H1 (cell line): ENCODE data around the gene ZBTB7A. TPM values are rescaled to one million over a fixed set of nuclear protein-coding genes. Genes with fewer than 3 reads are reported as not detected.

ENCODE experiments used
- CTCF ChIA-PET: fragments of 300-600 bp; sonication (Branson Sonifier 250); formaldehyde crosslinking; loops from one replicate; lab custom pipeline; 2021; ENCODE audit not compliant: partially characterized antibody; lab: Charles Lee
- POLR2A ChIA-PET: fragments of 300-600 bp; sonication (Branson Sonifier 250); formaldehyde crosslinking; loops from one replicate; lab custom pipeline; 2021; ENCODE audit warnings: inconsistent platforms; ENCODE audit not compliant: partially characterized antibody; lab: Charles Lee
- DNase-seq, 2 experiments: peaks; one replicate each; pipeline versions ENCODE4 v3.0.0 to v3.0.0-alpha.2; 2010 to 2022; ENCODE audit warnings: low spot score in 2 of 2, low read depth in 1 of 2, mixed read lengths in 1 of 2
- FAIRE-seq: peaks from 2 replicates; lab custom pipeline; 2011; peaks lifted over from hg19 to GRCh38; lab: Jason Lieb, UNC
- H2AFZ ChIP-seq: 2 replicates; pipeline ENCODE4 v1.8.1; 2012; ENCODE audit warnings: low read length, inconsistent platforms
- H2AK5ac ChIP-seq: 2 replicates; pipeline ENCODE4 v1.6.1; 2013; ENCODE audit warnings: low read depth, low read length
- H2BK120ac ChIP-seq: replicated peaks from 2 replicates; pipeline ENCODE3; 2013; ENCODE audit warnings: low read depth, low read length, inconsistent platforms
- H2BK12ac ChIP-seq: 2 replicates; pipeline ENCODE4 v1.6.1; 2013; ENCODE audit warnings: low read depth, low read length
- H2BK15ac ChIP-seq: 2 replicates; pipeline ENCODE4 v1.6.1; 2013; ENCODE audit warnings: low read length
- H2BK20ac ChIP-seq: 2 replicates; pipeline ENCODE4 v1.6.1; 2013; ENCODE audit warnings: low read length
- H2BK5ac ChIP-seq: 2 replicates; pipeline ENCODE4 v1.6.1; 2013; ENCODE audit warnings: low read depth, low read length
- H3K14ac ChIP-seq: 2 replicates; pipeline ENCODE4 v1.6.1; 2013; ENCODE audit warnings: inconsistent platforms; ENCODE audit not compliant: insufficient read length
- H3K18ac ChIP-seq: 2 replicates; pipeline ENCODE4 v1.6.1; 2013; ENCODE audit warnings: low read length; ENCODE audit errors: extremely low read depth
- H3K23ac ChIP-seq: 2 replicates; pipeline ENCODE4 v1.6.1; 2013; ENCODE audit warnings: inconsistent platforms; ENCODE audit not compliant: insufficient read length
- H3K23me2 ChIP-seq: 2 replicates; pipeline ENCODE4 v1.6.1; 2013; ENCODE audit warnings: low read depth, low read length
- H3K27ac ChIP-seq: 2 replicates; pipeline ENCODE4 v1.6.1; 2011; ENCODE audit warnings: low read depth, low read length, inconsistent platforms
- H3K27me3 ChIP-seq, 4 experiments: replicated peaks in 1 of 4; 1 replicate in 1 of 4; 2 replicates in 3 of 4; pipeline versions ENCODE4 v1.6.1 to v1.8.1; 2011 to 2013; ENCODE audit warnings: low read length in 3 of 4, mild to moderate bottlenecking in 3 of 4, inconsistent platforms in 2 of 4, mixed read lengths in 2 of 4, moderate library complexity in 1 of 4; ENCODE audit not compliant: control insufficient read depth in 3 of 4, insufficient read depth in 3 of 4; ENCODE audit errors: extremely low read depth in 1 of 4
- H3K36me3 ChIP-seq, 4 experiments: 2 replicates each; pipeline versions ENCODE4 v1.6.1 to v1.8.1; 2011 to 2013; ENCODE audit warnings: mild to moderate bottlenecking in 4 of 4, low read length in 3 of 4, moderate library complexity in 2 of 4, control low read depth in 1 of 4, inconsistent platforms in 1 of 4; ENCODE audit not compliant: insufficient read depth in 4 of 4, control insufficient read depth in 2 of 4
- H3K4ac ChIP-seq: replicated peaks from 2 replicates; pipeline ENCODE3; 2013; ENCODE audit warnings: low read length, low read depth, mixed read lengths, inconsistent platforms; ENCODE audit not compliant: insufficient read length
- H3K4me1 ChIP-seq, 4 experiments: replicated peaks in 1 of 4; 1 replicate in 1 of 4; 2 replicates in 3 of 4; pipeline versions ENCODE4 v1.6.1 to v1.8.1; 2011 to 2013; ENCODE audit warnings: low read length in 3 of 4, inconsistent platforms in 2 of 4, mixed read lengths in 1 of 4; ENCODE audit not compliant: insufficient read depth in 4 of 4, control insufficient read depth in 3 of 4
- H3K4me2 ChIP-seq, 2 experiments: 2 replicates each; pipeline versions ENCODE4 v1.6.1 to v1.8.1; 2011 to 2013; ENCODE audit warnings: low read depth in 2 of 2, low read length in 2 of 2, control low read depth in 1 of 2, inconsistent platforms in 1 of 2, mild to moderate bottlenecking in 1 of 2; ENCODE audit not compliant: insufficient read depth in 1 of 2
- H3K4me3 ChIP-seq, 4 experiments: fragments of 200-600, 300-600 bp in 1 of 4; sonication (generic), shearing (Covaris generic), sonication (Bioruptor Twin) in 1 of 4; 2 replicates each; pipeline versions ENCODE4 v1.5.1 to v1.8.1; 2011 to 2016; ENCODE audit warnings: low read length in 4 of 4, low read depth in 3 of 4, control low read depth in 2 of 4, inconsistent platforms in 2 of 4, mild to moderate bottlenecking in 2 of 4, mixed read lengths in 1 of 4, moderate library complexity in 1 of 4; ENCODE audit not compliant: insufficient read depth in 2 of 4; ENCODE audit errors: extremely low read depth in 1 of 4
- H3K56ac ChIP-seq: replicated peaks from 2 replicates; pipeline ENCODE3; 2013; ENCODE audit warnings: low read depth, mild to moderate bottlenecking, mixed read lengths, low read length, inconsistent platforms; ENCODE audit not compliant: insufficient read length
- H3K79me1 ChIP-seq: 2 replicates; pipeline ENCODE4 v1.6.1; 2013; ENCODE audit warnings: low read depth, low read length, control low read depth
- H3K79me2 ChIP-seq, 2 experiments: 2 replicates each; pipeline versions ENCODE4 v1.6.1 to v1.8.1; 2012 to 2013; ENCODE audit warnings: low read length in 2 of 2, mild to moderate bottlenecking in 2 of 2, inconsistent platforms in 1 of 2; ENCODE audit not compliant: insufficient read depth in 2 of 2, control insufficient read depth in 1 of 2
- H3K9ac ChIP-seq, 4 experiments: replicated peaks in 1 of 4; 1 replicate in 1 of 4; 2 replicates in 3 of 4; pipeline versions ENCODE4 v1.6.1 to v1.8.1; 2011 to 2013; ENCODE audit warnings: low read depth in 3 of 4, low read length in 3 of 4, control low read depth in 2 of 4, mild to moderate bottlenecking in 2 of 4, moderate library complexity in 2 of 4, inconsistent platforms in 1 of 4; ENCODE audit errors: extremely low read depth in 1 of 4
- H3K9me3 ChIP-seq, 2 experiments: 2 replicates each; pipeline versions ENCODE4 v1.6.1 to v1.8.1; 2012 to 2013; ENCODE audit warnings: mild to moderate bottlenecking in 2 of 2, moderate library complexity in 2 of 2, control low read depth in 1 of 2, inconsistent platforms in 1 of 2, low read depth in 1 of 2, low read length in 1 of 2, mixed read lengths in 1 of 2; ENCODE audit not compliant: insufficient read depth in 2 of 2
- H4K20me1 ChIP-seq, 2 experiments: replicated peaks in 1 of 2; 2 replicates each; pipeline versions ENCODE3 to v1.8.1; 2011 to 2013; ENCODE audit warnings: inconsistent platforms in 2 of 2, low read length in 2 of 2, mild to moderate bottlenecking in 1 of 2; ENCODE audit not compliant: insufficient read depth in 2 of 2, control insufficient read depth in 1 of 2
- H4K5ac ChIP-seq: 2 replicates; pipeline ENCODE4 v1.6.1; 2013; ENCODE audit warnings: low read length, low read depth, mixed read lengths, inconsistent platforms; ENCODE audit not compliant: insufficient read length
- H4K8ac ChIP-seq: 2 replicates; pipeline ENCODE4 v1.8.0; 2013; ENCODE audit warnings: mild to moderate bottlenecking, moderate library complexity, low read length, inconsistent platforms; ENCODE audit not compliant: insufficient read depth; ENCODE audit errors: extremely low read depth
- H4K91ac ChIP-seq: replicated peaks from 2 replicates; pipeline ENCODE3; 2013; ENCODE audit warnings: low read length, mixed read lengths, inconsistent platforms; ENCODE audit not compliant: insufficient read length
- CTBP2 ChIP-seq: IDR thresholded peaks from 2 replicates; pipeline ENCODE4 v1.7.0; 2011; ENCODE audit warnings: borderline replicate concordance, mild to moderate bottlenecking, moderate library complexity, mixed read lengths, low read length; ENCODE audit not compliant: insufficient read depth, insufficient read length
- WGBS, 2 experiments: shearing (Covaris generic) in 1 of 2; methylation state at CpG; one replicate each; pipeline versions ENCODE4 v1.1.6 to v1.1.7; 2013 to 2015; ENCODE audit warnings: low lambda C conversion rate in 2 of 2, mixed read lengths in 2 of 2, inconsistent platforms in 1 of 2, low coverage in 1 of 2, missing lambda C conversion rate in 1 of 2; ENCODE audit not compliant: insufficient replicate concordance in 2 of 2, insufficient coverage in 1 of 2, insufficient read length in 1 of 2; ENCODE audit errors: extremely low coverage in 1 of 2, missing lambda C conversion rate in 1 of 2; 5-methylcytosine and 5-hydroxymethylcytosine counted together
- polyA plus RNA-seq, 7 experiments: library from polyadenylated mRNA; depleted of rRNA in 3 of 7; stranded (reverse) in 5 of 7; unstranded in 2 of 7; fragments of >200 nt in 5 of 7; fragments of 200-250 nt in 2 of 7; gene quantifications; 1 replicate in 5 of 7; 2 replicates in 1 of 7; 4 replicates in 1 of 7; pipeline versions ENCODE4 v1.2.1 to v1.2.3, GENCODE V29; 2011 to 2013; ENCODE audit warnings: missing spikeins in 2 of 7, mixed read lengths in 2 of 7
- total RNA-seq: library from RNA; stranded (reverse); fragmentation: NEBNext Ultra II Directional; extraction: Animal tissue kit (Norgen Biotek cat#: 25700); gene quantifications from 2 replicates; pipeline ENCODE4 v1.2.1, GENCODE V29; 2021

The ZBTB7A gene
- total and polyA plus RNA-seq, 2 of the 8 experiments (the other 6 are each of a cell fraction or from before 2014, with no cell fraction given), result 5.6 to 17.8 TPM

- Histone ChIP-seq H3K9ac (no peak overlapping the region), H2BK5ac (no peak overlapping the region), H3K56ac (no peak overlapping the region), H3K4me3 (no peak overlapping the region), H2BK15ac (no peak overlapping the region), H3K27me3 (no peaks in the 10 kb centered on the region), H3K18ac (no peak overlapping the region), H4K20me1 (peaks cover 4 to 13% of the 10 kb centered on the region in 2 experiments), H3K27ac (no peak overlapping the region), H2AFZ (no peak overlapping the region), H3K4ac (no peak overlapping the region), H3K79me2 (peaks cover 0 to 25% of the 10 kb centered on the region in 2 experiments; a peak in 2 of 4 replicates), H3K36me3 (peaks cover 2 to 18% (median 7%) of the 10 kb centered on the region in 4 experiments; a peak in 4 of 8 replicates), H3K14ac (no peak overlapping the region), H4K5ac (no peak overlapping the region), H3K9me3 (no peaks in the 10 kb centered on the region), H4K91ac (no peak overlapping the region), H3K4me2 (no peak overlapping the region), H4K8ac (no peak overlapping the region), H3K79me1 (peaks cover 6% of the 10 kb centered on the region; the same call in 1 of the 2 replicates), H3K23ac (no peak overlapping the region), H2BK120ac (no peak overlapping the region), H2BK12ac (no peak overlapping the region), H2BK20ac (no peak overlapping the region), H3K4me1 (no peaks in the 10 kb centered on the region), H3K23me2 (no peaks in the 10 kb centered on the region), H2AK5ac (no peak overlapping the region)
- ChIA-PET CTCF (no interaction called here), POLR2A (interaction anchor here (1.2 to 4.1 kb wide), 3 partner anchors 9 to 40 kb away, joined by 3 to 18 read pairs (median 7); partner anchors contain the start of gene EEF2)
- no peak for DNase-seq
- no peak for FAIRE-seq
- WGBS, 2 experiments, result 72% methylated on average over 11 of the region's 11 CpGs; no CpG with 5 or more reads in 1 of the 2 experiments
- TF ChIP-seq CTBP2, result no peak
Measured at GRCh38 chr19:4025317-4025716, 41.4 kb downstream of the ZBTB7A start.
